ENCODE measurements around the gene TNFRSF13B.
A peak's percentile ranks its signal among the peaks of the same experiment; 100 is the strongest.
"Not testable (repeated sequence)": the region's sequence is repeated elsewhere in the genome, so short reads cannot be mapped to it uniquely, and the experiment has no call there.

The TNFRSF13B gene

DNA sequence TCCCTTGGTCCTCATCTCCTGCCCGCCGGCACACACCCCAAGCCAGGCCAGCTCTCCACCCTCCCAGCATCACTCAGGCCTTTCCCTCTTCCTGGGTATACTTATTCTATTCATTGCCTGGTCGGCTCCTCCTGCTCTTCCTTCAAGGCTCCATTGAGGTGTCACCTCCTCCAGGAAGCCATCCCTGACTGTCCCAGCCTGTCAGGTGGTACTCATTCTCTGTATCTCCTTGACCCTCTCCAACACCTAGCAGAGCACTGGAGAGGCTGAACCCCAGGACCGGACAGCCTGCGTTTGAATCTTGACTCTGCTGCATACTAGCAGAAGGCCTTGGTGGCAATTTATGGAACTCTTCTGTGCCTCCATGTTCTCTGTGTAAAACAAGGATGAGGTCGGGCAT is 428 bp upstream of the TNFRSF13B start:
- Histone ChIP-seq H3K79me1 (ENCODE audit: low read length) (no peaks in the 10 kb centered on the region), H3K9ac (ENCODE audit: low read length) (no peak overlapping the region), H3K4me3 (ENCODE audit: low read length) (no peak overlapping the region), H3K56ac (ENCODE audit: low read length) (no peak overlapping the region), H3K4ac (ENCODE audit: low read depth, low read length) (no peak overlapping the region), H3K27ac (ENCODE audit: low read depth, low read length) (no peak overlapping the region), H3K4me1 (ENCODE audit: control insufficient read depth, low read depth, low read length) (no peaks in the 10 kb centered on the region), H2BK5ac (ENCODE audit: low read length) (no peak overlapping the region), H2AK5ac (ENCODE audit: low read length) (no peak overlapping the region), H3K18ac (ENCODE audit: low read length) (no peak overlapping the region), H3K4me2 (ENCODE audit: low read length) (no peak overlapping the region), H4K5ac (ENCODE audit: low read length) (no peak overlapping the region), H3K79me2 (ENCODE audit: control insufficient read depth, insufficient read depth, low read length) (no peaks in the 10 kb centered on the region), H2BK120ac (ENCODE audit: low read depth, low read length) (no peak overlapping the region), H2BK15ac (replicated peaks; ENCODE audit: low read depth) (no peak overlapping the region), H4K8ac (ENCODE audit: low read depth, low read length) (no peak overlapping the region), H3K23ac (ENCODE audit: low read length) (no peak overlapping the region), H3K36me3 (ENCODE audit: control insufficient read depth, insufficient read depth, low read length) (no peaks in the 10 kb centered on the region), H3K27me3 (ENCODE audit: insufficient read depth, low read length, poor library complexity) (no peaks in the 10 kb centered on the region)
- no peak for DNase-seq
- WGBS (ENCODE audit: extremely low coverage, insufficient coverage, low lambda C conversion rate) = no CpG with 5 or more reads among the region's 6 CpGs

DNA sequence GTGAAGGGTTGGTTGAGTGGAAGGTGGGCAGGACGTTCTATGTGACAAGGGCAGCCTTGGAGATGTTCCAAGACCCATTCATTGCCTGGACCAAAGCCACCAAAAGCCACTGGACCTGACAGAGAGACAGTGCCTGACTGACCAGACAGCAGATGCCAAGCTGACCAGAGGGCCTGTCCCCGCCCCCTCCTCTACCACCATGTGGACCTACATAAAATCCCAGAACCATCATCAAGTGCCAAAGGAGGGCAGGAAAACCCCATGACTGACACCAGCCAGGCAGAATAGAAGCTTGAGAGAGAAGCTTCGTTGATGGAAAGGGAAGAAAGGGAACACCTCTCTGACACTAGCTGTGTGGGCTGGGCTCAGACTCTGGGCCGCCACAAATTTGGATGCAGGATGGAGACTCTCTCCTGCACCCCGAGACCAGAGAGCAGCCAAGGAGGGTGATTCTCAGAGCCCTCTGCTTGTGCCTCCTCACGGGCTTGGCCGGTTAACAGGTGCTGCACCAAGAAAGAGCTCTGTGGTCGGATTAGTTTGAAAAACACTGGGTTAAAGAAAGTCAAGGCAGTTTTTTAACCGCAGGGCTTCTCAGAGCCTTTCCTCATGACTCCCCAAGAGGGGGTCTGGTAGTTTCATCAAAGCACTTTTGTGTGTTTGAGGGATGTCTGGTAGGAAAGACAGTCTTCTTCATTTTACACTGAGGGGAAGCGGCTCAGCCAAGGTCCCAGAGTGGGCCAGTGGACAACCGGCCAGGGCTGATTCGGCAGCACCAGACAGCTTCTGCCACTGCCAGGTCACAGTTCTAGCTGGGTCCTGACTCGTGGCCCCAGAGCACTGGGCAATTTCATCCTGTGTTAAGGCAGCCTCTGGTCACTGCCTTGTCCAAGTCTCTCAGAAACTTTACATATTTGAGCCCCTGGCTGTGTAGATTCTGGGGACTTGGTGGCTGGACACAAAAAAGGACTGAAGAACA is 1.7 kb downstream of the TNFRSF13B start:
- no peak for DNase-seq
- Histone ChIP-seq H2AK5ac (ENCODE audit: low read length) (no peak overlapping the region), H3K27ac (ENCODE audit: low read depth, low read length) (no peak overlapping the region), H4K8ac (ENCODE audit: low read depth, low read length) (no peak overlapping the region), H3K4ac (ENCODE audit: low read depth, low read length) (no peak overlapping the region), H2BK120ac (ENCODE audit: low read depth, low read length) (no peak overlapping the region), H3K56ac (ENCODE audit: low read length) (no peak overlapping the region), H3K36me3 (ENCODE audit: control insufficient read depth, insufficient read depth, low read length) (no peaks in the 10 kb centered on the region), H3K79me2 (ENCODE audit: control insufficient read depth, insufficient read depth, low read length) (no peaks in the 10 kb centered on the region), H3K4me2 (ENCODE audit: low read length) (no peak overlapping the region), H2BK5ac (ENCODE audit: low read length) (no peak overlapping the region), H3K4me1 (ENCODE audit: control insufficient read depth, low read depth, low read length) (no peaks in the 10 kb centered on the region), H3K4me3 (ENCODE audit: low read length) (no peak overlapping the region), H2BK15ac (replicated peaks; ENCODE audit: low read depth) (no peak overlapping the region), H3K27me3 (ENCODE audit: insufficient read depth, low read length, poor library complexity) (no peaks in the 10 kb centered on the region), H4K5ac (ENCODE audit: low read length) (no peak overlapping the region), H3K9ac (ENCODE audit: low read length) (no peak overlapping the region), H3K23ac (ENCODE audit: low read length) (no peak overlapping the region), H3K79me1 (ENCODE audit: low read length) (no peaks in the 10 kb centered on the region), H3K18ac (ENCODE audit: low read length) (no peak overlapping the region)
- WGBS (ENCODE audit: extremely low coverage, insufficient coverage, low lambda C conversion rate) = no CpG with 5 or more reads among the region's 13 CpGs

DNA sequence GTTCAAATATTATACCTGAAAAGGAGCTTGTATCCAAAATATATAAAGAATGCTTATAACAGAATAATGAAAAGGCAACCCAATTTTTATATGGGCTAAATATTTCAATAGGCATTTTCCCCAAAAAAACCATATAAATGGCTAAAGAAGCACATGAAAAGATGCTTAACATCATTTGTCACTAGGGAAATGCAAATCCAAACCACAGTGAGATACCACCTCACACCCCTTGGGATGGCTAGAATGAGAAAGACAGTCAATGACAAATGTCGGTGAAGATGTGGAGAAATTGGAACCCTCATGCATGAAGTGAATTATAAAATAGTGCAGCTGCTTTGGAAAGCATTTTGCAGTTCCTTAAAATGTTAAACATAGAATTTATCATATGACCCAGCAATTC is 3.1 kb downstream of the TNFRSF13B start:
- no peaks in the 10 kb centered on the region for H3K4me1 ChIP-seq (ENCODE audit: control insufficient read depth, low read depth, low read length)
- H2BK5ac ChIP-seq (ENCODE audit: low read length) = no peak overlapping the region
- H2BK120ac ChIP-seq (ENCODE audit: low read depth, low read length) = no peak overlapping the region
- H3K4me2 ChIP-seq (ENCODE audit: low read length) = no peak overlapping the region
- H4K5ac ChIP-seq (ENCODE audit: low read length) = no peak overlapping the region
- WGBS (ENCODE audit: extremely low coverage, insufficient coverage, low lambda C conversion rate) = no CpG with 5 or more reads among the region's 1 CpG
- no peak overlapping the region for H3K23ac ChIP-seq (ENCODE audit: low read length)
- H2BK15ac ChIP-seq (replicated peaks; ENCODE audit: low read depth) = no peak overlapping the region
- H4K8ac ChIP-seq (ENCODE audit: low read depth, low read length) = no peak overlapping the region
- no peak overlapping the region for H3K4ac ChIP-seq (ENCODE audit: low read depth, low read length)
- no peak overlapping the region for H3K9ac ChIP-seq (ENCODE audit: low read length)
- no peak overlapping the region for H2AK5ac ChIP-seq (ENCODE audit: low read length)
- no peaks in the 10 kb centered on the region for H3K79me1 ChIP-seq (ENCODE audit: low read length)
- DNase-seq = no peak
- no peaks in the 10 kb centered on the region for H3K27me3 ChIP-seq (ENCODE audit: insufficient read depth, low read length, poor library complexity)
- no peak overlapping the region for H3K18ac ChIP-seq (ENCODE audit: low read length)
- H3K27ac ChIP-seq (ENCODE audit: low read depth, low read length) = no peak overlapping the region
- H3K36me3 ChIP-seq (ENCODE audit: control insufficient read depth, insufficient read depth, low read length) = no peaks in the 10 kb centered on the region
- H3K56ac ChIP-seq (ENCODE audit: low read length) = no peak overlapping the region
- H3K4me3 ChIP-seq (ENCODE audit: low read length) = no peak overlapping the region
- no peaks in the 10 kb centered on the region for H3K79me2 ChIP-seq (ENCODE audit: control insufficient read depth, insufficient read depth, low read length)

DNA sequence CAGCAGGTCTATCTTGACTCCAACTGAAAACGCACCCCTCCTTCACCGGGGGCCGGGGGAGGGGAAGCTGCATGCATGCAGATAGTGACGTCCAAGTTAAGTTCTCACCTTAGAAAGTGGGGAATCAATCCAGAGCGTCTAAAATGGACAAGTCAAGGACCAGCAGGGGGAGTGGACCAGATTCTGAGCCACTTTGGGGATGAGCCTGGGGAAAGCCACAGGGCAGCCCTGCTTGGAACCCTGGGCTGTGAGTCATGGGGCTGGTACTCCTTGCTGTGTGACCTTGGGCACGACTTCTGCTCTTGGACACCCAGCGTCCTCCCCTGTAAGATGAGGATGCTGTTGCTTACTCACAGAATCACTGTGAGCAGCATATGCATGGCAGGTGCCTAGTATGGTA is 9.1 kb downstream of the TNFRSF13B start:
- Histone ChIP-seq H2BK5ac (ENCODE audit: low read length) (no peak overlapping the region), H3K23ac (ENCODE audit: low read length) (no peak overlapping the region), H2BK120ac (ENCODE audit: low read depth, low read length) (no peak overlapping the region), H4K8ac (ENCODE audit: low read depth, low read length) (no peak overlapping the region), H3K4me2 (ENCODE audit: low read length) (no peak overlapping the region), H3K4ac (ENCODE audit: low read depth, low read length) (no peak overlapping the region), H3K79me2 (ENCODE audit: control insufficient read depth, insufficient read depth, low read length) (no peaks in the 10 kb centered on the region), H3K9ac (ENCODE audit: low read length) (no peak overlapping the region), H3K36me3 (ENCODE audit: control insufficient read depth, insufficient read depth, low read length) (no peaks in the 10 kb centered on the region), H3K27ac (ENCODE audit: low read depth, low read length) (no peak overlapping the region), H3K79me1 (ENCODE audit: low read length) (no peaks in the 10 kb centered on the region), H3K56ac (ENCODE audit: low read length) (no peak overlapping the region), H2AK5ac (ENCODE audit: low read length) (no peak overlapping the region), H3K4me3 (ENCODE audit: low read length) (no peak overlapping the region), H2BK15ac (replicated peaks; ENCODE audit: low read depth) (no peak overlapping the region), H3K4me1 (ENCODE audit: control insufficient read depth, low read depth, low read length) (no peaks in the 10 kb centered on the region), H3K18ac (ENCODE audit: low read length) (no peak overlapping the region), H3K27me3 (ENCODE audit: insufficient read depth, low read length, poor library complexity) (no peaks in the 10 kb centered on the region), H4K5ac (ENCODE audit: low read length) (no peak overlapping the region)
- DNase-seq = peak; percentile 51
- WGBS (ENCODE audit: extremely low coverage, insufficient coverage, low lambda C conversion rate) = no CpG with 5 or more reads among the region's 7 CpGs

DNA sequence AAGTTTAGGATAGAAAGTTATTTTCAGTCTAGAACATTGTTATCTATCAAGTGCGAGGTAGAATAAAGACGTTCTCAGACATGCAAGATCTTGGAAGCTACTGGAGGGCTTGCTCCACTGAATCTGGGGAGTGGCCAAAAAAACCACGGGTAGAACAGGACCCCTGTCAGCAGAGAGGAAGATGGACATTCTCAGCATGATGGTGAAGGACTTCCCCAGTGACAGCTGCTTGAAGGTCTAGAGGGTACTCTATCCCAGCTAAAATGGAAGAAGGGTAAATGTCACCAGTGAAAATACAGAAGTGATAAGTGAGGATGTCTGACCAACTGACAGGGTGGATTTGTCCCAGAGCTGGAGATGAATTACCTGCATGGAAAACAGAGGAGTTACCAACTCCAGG is 10.1 kb downstream of the TNFRSF13B start:
- Histone ChIP-seq H2AK5ac (ENCODE audit: low read length) (no peak overlapping the region), H3K4me1 (ENCODE audit: control insufficient read depth, low read depth, low read length) (no peaks in the 10 kb centered on the region), H2BK5ac (ENCODE audit: low read length) (no peak overlapping the region), H3K18ac (ENCODE audit: low read length) (no peak overlapping the region), H3K23ac (ENCODE audit: low read length) (no peak overlapping the region), H2BK120ac (ENCODE audit: low read depth, low read length) (no peak overlapping the region), H3K27ac (ENCODE audit: low read depth, low read length) (no peak overlapping the region), H3K27me3 (ENCODE audit: insufficient read depth, low read length, poor library complexity) (no peaks in the 10 kb centered on the region), H3K36me3 (ENCODE audit: control insufficient read depth, insufficient read depth, low read length) (no peaks in the 10 kb centered on the region), H3K9ac (ENCODE audit: low read length) (no peak overlapping the region), H3K4me3 (ENCODE audit: low read length) (no peak overlapping the region), H3K79me1 (ENCODE audit: low read length) (no peaks in the 10 kb centered on the region), H3K4ac (ENCODE audit: low read depth, low read length) (no peak overlapping the region), H4K5ac (ENCODE audit: low read length) (no peak overlapping the region), H3K4me2 (ENCODE audit: low read length) (no peak overlapping the region), H3K56ac (ENCODE audit: low read length) (no peak overlapping the region), H2BK15ac (replicated peaks; ENCODE audit: low read depth) (no peak overlapping the region), H4K8ac (ENCODE audit: low read depth, low read length) (no peak overlapping the region), H3K79me2 (ENCODE audit: control insufficient read depth, insufficient read depth, low read length) (no peaks in the 10 kb centered on the region)
- DNase-seq = no peak
- no CpG with 5 or more reads among the region's 3 CpGs for WGBS (ENCODE audit: extremely low coverage, insufficient coverage, low lambda C conversion rate)

DNA sequence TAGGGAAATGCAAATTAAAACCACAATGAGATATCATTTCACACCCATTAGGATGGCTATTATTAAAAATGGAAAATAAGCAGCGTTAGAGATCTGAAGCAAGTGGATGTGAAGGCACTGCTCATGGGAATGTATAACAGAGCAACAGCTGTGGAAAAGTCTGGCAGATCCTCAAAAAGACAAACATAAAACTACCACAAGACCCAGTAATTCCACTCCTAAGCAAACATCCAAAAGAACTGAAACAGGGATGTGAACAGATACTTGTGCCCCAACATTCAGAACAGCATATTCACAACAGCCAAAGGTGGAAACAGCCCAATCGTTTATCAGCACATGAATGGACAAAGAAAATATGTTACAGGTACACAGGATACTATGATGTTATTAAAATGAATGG is 10.9 kb downstream of the TNFRSF13B start:
- not testable (repeated sequence) for H3K79me1 ChIP-seq (ENCODE audit: low read length); H2BK5ac ChIP-seq (ENCODE audit: low read length); H3K56ac ChIP-seq (ENCODE audit: low read length); H3K4me1 ChIP-seq (ENCODE audit: control insufficient read depth, low read depth, low read length); DNase-seq; H3K27me3 ChIP-seq (ENCODE audit: insufficient read depth, low read length, poor library complexity); H3K79me2 ChIP-seq (ENCODE audit: control insufficient read depth, insufficient read depth, low read length); H3K4ac ChIP-seq (ENCODE audit: low read depth, low read length); H3K4me3 ChIP-seq (ENCODE audit: low read length); H3K27ac ChIP-seq (ENCODE audit: low read depth, low read length); H2BK15ac ChIP-seq (replicated peaks; ENCODE audit: low read depth); H2AK5ac ChIP-seq (ENCODE audit: low read length); H2BK120ac ChIP-seq (ENCODE audit: low read depth, low read length); H4K8ac ChIP-seq (ENCODE audit: low read depth, low read length); H4K5ac ChIP-seq (ENCODE audit: low read length); H3K18ac ChIP-seq (ENCODE audit: low read length); H3K23ac ChIP-seq (ENCODE audit: low read length); H3K9ac ChIP-seq (ENCODE audit: low read length); H3K4me2 ChIP-seq (ENCODE audit: low read length); H3K36me3 ChIP-seq (ENCODE audit: control insufficient read depth, insufficient read depth, low read length)
- no CpG with 5 or more reads among the region's 2 CpGs for whole genome bisulfite sequencing (ENCODE audit: extremely low coverage, insufficient coverage, low lambda C conversion rate)
